Cardiac fibroblast (primary cell): ENCODE results near the gene NME3.

Experiments used
- DNase-seq, 2 donors: peaks; one replicate each; pipeline versions ENCODE4 v3.0.0 to v3.0.0-alpha.2; 2010; ENCODE audit warnings: low read depth in 2 of 2
- H3K4me3 ChIP-seq, 2 donors: replicated peaks in 1 of 2; 1 replicate in 1 of 2; 2 replicates in 1 of 2; pipeline ENCODE4 v1.5.1; 2011; ENCODE audit warnings: low read depth in 2 of 2, low read length in 2 of 2, mild to moderate bottlenecking in 2 of 2, moderate library complexity in 1 of 2
- TF ChIP-seq, protein P1 (sequence below): IDR thresholded peaks from one replicate; pipeline ENCODE4 v1.5.1; 2011; ENCODE audit warnings: low read depth, mild to moderate bottlenecking, low read length, inconsistent platforms

The NME3 gene

DNA sequence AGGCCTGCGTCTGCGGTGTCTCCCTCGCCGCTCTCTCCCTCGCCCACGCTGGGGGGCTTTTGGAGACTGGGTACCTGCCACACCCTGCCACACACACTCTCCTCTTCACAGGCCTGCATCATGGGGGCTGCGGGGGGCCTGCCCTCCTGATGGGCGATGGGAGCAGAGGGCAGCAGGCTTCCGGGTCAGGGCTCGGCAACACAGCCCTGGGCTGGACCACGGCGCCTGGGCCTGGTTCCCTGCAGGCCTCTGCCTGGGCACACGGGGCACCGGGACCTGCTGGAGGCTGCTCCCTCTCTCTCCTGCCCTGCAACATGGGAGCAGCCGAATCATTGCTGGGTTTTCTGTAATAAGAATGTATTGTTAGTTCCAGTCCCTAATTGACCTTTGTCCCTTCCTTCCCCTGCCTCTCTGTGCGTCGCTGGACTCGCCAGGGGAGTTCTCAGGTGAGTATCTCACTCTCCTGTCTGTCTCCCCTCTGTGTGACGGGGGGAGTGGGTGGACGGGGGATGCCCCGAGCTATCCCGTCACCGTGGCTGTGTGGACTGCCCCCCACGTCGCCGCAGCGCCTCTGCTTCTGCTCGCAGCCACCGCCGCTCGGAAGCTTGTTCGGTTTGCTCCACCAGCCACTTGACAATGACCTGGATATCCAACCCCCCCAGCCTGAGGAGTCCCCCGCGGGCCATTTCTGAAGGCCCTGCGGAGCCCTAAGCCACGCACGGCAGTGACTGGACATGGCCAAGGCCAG, 13.5 kb downstream of the NME3 start:
- no peak overlapping the region for H3K4me3 ChIP-seq
- DNase-seq, result no peak
- TF ChIP-seq, protein P1, sequence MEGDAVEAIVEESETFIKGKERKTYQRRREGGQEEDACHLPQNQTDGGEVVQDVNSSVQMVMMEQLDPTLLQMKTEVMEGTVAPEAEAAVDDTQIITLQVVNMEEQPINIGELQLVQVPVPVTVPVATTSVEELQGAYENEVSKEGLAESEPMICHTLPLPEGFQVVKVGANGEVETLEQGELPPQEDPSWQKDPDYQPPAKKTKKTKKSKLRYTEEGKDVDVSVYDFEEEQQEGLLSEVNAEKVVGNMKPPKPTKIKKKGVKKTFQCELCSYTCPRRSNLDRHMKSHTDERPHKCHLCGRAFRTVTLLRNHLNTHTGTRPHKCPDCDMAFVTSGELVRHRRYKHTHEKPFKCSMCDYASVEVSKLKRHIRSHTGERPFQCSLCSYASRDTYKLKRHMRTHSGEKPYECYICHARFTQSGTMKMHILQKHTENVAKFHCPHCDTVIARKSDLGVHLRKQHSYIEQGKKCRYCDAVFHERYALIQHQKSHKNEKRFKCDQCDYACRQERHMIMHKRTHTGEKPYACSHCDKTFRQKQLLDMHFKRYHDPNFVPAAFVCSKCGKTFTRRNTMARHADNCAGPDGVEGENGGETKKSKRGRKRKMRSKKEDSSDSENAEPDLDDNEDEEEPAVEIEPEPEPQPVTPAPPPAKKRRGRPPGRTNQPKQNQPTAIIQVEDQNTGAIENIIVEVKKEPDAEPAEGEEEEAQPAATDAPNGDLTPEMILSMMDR, result no peak

DNA sequence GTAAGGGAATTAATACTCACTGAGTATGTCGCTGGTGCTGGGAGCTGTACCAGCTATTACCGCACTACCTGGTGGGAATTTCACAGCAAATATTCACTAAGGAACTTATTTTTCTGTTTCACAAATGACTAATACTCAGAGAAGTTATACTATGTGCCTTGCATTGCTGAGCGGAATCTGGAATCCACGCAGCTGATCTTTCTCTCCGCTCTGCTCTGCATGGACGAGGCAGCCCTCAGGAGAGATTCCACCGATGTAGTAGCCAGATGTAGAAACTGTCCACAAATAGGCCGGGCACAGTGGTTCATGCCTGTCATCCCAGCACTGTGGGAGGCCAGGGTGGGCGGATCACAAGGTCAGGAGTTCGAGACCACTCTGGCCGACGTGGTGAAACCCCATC, 17.1 kb downstream of the NME3 start:
- TF ChIP-seq, protein P1, result no peak
- DNase-seq, result no peak
- no peak overlapping the region for H3K4me3 ChIP-seq

DNA sequence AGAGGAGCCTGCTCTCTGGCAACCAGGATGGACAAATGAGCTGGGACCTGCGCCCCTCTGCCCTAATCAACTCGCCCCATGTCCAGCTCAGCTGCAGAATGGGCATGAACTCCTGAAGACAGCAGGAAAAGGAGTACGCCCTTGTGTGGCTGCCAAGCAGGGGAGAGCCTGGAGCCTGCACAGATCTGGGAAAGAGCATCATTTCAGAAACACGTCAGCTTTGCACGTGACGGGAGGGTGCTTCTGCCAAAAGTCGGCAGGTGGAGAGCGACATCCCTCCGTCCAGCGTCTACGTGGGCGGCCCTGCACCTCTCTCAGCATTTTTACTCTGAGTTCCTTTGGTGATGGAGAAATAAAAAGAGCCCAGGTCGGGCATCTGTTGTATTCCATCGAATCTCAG, 18.5 kb downstream of the NME3 start:
- no peak overlapping the region for H3K4me3 ChIP-seq
- TF ChIP-seq, protein P1, result no peak
- DNase-seq, result no peak

DNA sequence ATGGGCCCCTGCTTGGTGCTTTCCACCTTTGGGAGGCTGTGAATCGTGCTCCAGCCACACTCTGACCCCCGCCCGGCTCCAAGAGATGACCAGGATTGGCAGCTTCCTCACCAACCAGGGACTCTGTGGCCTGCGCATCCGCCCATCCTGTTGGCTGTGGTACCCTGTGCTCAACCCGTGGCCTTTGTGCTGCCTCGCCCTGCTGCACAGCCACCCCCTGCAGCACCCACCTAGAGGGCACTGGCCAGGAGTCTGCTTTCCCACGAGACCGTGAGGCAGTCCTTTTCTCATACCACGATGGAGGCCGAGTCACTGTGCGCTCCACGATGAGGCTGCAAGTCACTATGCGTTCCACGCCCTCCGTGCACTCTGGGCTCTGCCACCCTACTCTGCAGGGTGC, 19.4 kb downstream of the NME3 start:
- TF ChIP-seq, protein P1, result no peak
- H3K4me3 ChIP-seq, result no peak overlapping the region
- DNase-seq, result no peak

DNA sequence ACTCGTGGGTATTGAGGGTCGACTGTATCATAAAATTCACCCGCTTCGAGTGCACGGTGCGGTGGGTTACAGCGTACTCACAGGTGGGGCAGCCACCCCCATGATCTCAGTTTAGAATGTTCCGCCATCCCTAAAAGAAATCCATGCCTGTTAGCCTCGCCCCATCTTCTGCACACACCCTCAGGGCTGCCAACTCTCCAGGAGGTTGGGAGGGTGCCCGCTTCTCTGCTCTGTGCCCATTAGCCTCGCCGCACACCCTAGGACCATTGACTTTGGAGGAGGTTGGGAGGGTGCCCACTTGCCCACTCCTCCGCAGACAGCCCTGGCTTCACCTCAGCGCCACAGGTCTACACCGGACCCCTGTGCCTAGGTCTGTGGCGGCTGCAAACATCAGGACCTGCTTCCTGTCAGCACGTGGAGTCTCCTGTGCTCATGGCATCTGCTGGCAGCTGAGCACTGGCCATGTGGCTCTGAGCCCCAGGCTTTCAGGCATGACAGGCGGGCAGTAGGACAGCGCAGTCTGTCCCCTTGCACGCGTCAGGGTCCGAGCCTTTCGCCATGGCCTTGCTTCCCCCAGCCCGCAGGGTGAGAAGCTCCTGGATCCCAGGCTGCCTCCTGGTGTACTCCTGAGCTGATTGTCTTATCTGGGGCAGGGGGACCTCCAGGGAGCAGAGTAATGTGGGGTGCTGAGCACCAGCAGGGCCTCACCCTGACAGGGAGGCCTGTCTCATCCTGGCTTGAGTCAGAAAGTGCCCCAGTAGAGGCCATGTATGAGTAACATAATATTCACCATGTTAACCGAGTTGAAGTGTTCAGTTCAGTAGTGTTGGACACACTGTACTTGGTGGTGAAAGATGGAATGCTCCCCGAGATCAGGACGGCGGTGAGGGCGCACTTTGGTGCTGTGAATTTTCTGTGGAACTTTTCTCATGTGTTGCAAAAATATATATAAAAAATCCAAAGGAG, 21.9 kb downstream of the NME3 start:
- TF ChIP-seq, protein P1, result no peak
- peak in 1 of 2 donors; percentile 67 for DNase-seq
- no peak overlapping the region for H3K4me3 ChIP-seq

DNA sequence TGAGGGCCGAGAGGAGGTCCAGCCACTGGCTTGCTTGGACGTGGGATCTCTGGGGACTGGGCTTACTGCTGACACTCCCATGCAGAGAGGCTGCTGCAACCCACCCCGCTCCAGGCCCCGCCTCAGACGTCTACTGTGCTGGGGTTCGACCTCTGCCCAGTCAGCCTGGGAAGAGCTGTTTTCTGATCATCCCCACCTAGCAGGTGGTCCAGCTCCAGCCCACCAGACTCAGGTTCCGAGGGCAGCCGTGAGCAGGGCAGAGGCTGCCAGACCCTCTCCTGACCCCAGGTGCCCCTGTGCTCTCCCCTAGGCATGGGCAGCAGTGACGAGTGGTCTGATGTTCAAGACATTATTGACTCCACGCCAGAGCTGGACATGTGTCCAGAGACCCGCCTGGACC, 23.4 kb downstream of the NME3 start:
- no peak for DNase-seq
- TF ChIP-seq, protein P1, result no peak
- H3K4me3 ChIP-seq, result no peak overlapping the region
